ENCODE data around the gene HIVEP3.

HIVEP3 gene

DNA sequence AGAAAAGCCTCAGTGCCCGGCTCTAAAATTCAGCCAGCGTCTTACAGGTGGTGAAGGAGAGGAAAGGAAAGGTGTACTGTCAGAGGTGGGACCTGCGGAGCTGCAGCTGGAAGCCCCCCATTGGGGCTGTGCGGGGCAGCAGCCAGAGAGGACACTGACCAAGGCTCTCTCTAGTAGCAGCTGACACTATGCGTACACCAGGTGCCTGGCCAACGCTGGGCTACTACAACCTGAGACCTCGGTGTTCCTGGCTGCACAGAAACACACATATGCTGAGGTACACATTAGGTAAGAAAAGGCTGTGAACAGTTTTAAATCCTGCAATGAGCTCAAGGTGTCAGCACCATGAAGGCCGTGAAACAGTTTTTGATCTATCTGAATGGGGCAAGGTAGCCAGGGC lies 378.7 kb downstream of the HIVEP3 start:
- Histone ChIP-seq H4K20me1 (ENCODE audit: insufficient read depth) (no peaks in the 10 kb centered on the region), H3K4me1 (ENCODE audit: low read depth, poor library complexity, severe bottlenecking) (no peaks in the 10 kb centered on the region), H3K79me2 (ENCODE audit: insufficient read depth, low read depth) (no peaks in the 10 kb centered on the region), H3K27ac (no peak overlapping the region), H3K36me3 (ENCODE audit: insufficient read depth) (no peaks in the 10 kb centered on the region), H2AFZ (ENCODE audit: low read depth) (no peak overlapping the region), H3K4me3 (IDR thresholded peaks at IDR 0.05; ENCODE audit: insufficient read depth, low read depth, low read length) (no peak overlapping the region), H3K9ac (no peak overlapping the region), H3K27me3 (ENCODE audit: insufficient read depth, low read depth) (no peaks in the 10 kb centered on the region), H3K4me2 (no peak overlapping the region)
- TF ChIP-seq, protein P1, sequence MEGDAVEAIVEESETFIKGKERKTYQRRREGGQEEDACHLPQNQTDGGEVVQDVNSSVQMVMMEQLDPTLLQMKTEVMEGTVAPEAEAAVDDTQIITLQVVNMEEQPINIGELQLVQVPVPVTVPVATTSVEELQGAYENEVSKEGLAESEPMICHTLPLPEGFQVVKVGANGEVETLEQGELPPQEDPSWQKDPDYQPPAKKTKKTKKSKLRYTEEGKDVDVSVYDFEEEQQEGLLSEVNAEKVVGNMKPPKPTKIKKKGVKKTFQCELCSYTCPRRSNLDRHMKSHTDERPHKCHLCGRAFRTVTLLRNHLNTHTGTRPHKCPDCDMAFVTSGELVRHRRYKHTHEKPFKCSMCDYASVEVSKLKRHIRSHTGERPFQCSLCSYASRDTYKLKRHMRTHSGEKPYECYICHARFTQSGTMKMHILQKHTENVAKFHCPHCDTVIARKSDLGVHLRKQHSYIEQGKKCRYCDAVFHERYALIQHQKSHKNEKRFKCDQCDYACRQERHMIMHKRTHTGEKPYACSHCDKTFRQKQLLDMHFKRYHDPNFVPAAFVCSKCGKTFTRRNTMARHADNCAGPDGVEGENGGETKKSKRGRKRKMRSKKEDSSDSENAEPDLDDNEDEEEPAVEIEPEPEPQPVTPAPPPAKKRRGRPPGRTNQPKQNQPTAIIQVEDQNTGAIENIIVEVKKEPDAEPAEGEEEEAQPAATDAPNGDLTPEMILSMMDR (conservative IDR thresholded peaks at IDR 0.05; ENCODE audit: low read depth, low read length), result no peak

DNA sequence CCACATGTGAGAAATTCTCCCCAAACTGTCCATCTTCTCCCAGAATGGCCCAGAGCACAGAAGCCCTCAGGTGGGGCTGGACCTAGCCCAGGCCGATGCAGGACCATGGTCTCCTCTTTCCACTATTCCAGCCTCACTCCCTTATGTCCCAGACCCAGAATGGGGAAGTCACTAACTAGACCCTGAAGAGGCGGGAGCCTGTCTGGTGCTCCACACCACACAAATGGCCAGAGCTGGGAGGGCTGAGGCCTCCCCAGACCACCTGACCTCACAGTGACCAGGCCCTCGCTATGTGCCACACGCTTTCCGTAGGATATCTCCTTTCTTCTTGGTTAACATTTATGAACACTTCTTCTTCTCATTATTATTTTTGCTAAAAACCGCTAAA lies 379.3 kb downstream of the HIVEP3 start:
- TF ChIP-seq, protein P1 (conservative IDR thresholded peaks at IDR 0.05; ENCODE audit: low read depth, low read length), result no peak
- Histone ChIP-seq H3K27me3 (ENCODE audit: insufficient read depth, low read depth) (no peaks in the 10 kb centered on the region), H3K4me2 (no peak overlapping the region), H3K9ac (no peak overlapping the region), H3K36me3 (ENCODE audit: insufficient read depth) (no peaks in the 10 kb centered on the region), H3K4me3 (IDR thresholded peaks at IDR 0.05; ENCODE audit: insufficient read depth, low read depth, low read length) (no peak overlapping the region), H3K79me2 (ENCODE audit: insufficient read depth, low read depth) (no peaks in the 10 kb centered on the region), H3K27ac (no peak overlapping the region), H4K20me1 (ENCODE audit: insufficient read depth) (no peaks in the 10 kb centered on the region), H3K4me1 (ENCODE audit: low read depth, poor library complexity, severe bottlenecking) (no peaks in the 10 kb centered on the region), H2AFZ (ENCODE audit: low read depth) (no peak overlapping the region)

DNA sequence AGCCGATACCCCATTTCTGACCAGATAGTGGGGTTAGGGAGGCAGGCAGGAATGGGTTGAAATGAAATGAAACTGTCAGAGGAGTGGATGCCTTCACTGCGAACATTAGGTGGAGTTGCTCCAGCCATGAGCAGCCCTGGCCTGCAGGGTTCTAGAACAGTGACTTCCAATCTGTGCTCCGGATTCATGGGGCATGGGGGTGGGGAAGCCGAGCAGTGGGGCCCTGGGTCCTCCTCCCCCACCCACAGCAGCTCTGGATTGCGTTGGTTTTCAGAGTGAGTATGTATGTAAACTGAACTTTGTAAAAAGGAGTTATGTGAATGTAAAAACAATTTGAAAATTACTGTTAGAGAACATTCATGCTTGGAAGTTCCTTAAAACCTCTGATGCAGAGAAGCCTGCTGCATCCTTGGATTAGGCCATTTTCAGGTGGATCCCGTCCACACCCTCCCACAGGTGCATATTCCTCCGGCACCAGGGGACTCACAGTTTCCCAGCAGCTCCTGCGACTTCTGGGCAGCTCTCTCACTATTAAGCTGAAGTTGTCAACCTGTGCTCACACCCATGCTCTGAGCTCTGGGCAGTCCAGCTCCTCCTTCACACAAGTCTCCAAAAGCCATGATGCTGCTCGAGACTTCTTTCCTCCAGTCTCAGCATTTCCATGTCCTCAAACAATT lies 379.8 kb downstream of the HIVEP3 start:
- Histone ChIP-seq H2AFZ (ENCODE audit: low read depth) (no peak overlapping the region), H3K36me3 (ENCODE audit: insufficient read depth) (no peaks in the 10 kb centered on the region), H3K4me2 (no peak overlapping the region), H3K4me3 (IDR thresholded peaks at IDR 0.05; ENCODE audit: insufficient read depth, low read depth, low read length) (no peak overlapping the region), H3K27me3 (ENCODE audit: insufficient read depth, low read depth) (no peaks in the 10 kb centered on the region), H3K4me1 (ENCODE audit: low read depth, poor library complexity, severe bottlenecking) (no peaks in the 10 kb centered on the region), H3K9ac (no peak overlapping the region), H3K27ac (no peak overlapping the region), H3K79me2 (ENCODE audit: insufficient read depth, low read depth) (no peaks in the 10 kb centered on the region), H4K20me1 (ENCODE audit: insufficient read depth) (no peaks in the 10 kb centered on the region)
- TF ChIP-seq, protein P1 (conservative IDR thresholded peaks at IDR 0.05; ENCODE audit: low read depth, low read length), result no peak

DNA sequence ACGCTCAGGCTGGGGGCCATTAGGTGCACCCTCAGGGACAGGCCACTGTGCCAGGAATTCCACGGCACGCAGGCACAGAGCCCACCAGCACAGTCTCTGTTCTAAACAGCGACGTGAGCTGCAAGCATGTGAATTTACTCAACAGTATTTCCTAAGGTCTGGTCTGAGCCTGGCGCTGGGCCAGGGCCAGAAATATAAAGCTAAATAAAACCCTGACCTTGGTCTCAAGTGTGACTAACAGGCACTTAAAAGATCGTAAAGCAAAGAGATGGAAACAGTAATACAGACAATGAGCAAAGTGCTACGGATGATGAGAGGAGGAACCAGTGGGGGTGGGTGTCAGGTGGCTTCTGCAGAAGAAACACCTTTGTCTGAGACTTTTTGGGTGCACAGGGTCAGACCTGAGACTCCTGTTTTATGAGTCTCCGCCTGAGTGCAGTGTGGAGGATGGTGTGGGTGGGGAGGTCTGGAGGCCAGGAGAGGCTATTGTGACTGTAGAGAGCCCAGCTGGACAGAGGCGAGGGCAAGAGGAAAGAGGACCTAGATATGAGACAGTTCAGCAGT lies 380.9 kb downstream of the HIVEP3 start:
- Histone ChIP-seq H4K20me1 (ENCODE audit: insufficient read depth) (no peaks in the 10 kb centered on the region), H3K4me3 (IDR thresholded peaks at IDR 0.05; ENCODE audit: insufficient read depth, low read depth, low read length) (no peak overlapping the region), H3K36me3 (ENCODE audit: insufficient read depth) (no peaks in the 10 kb centered on the region), H3K27ac (no peak overlapping the region), H2AFZ (ENCODE audit: low read depth) (no peak overlapping the region), H3K4me2 (no peak overlapping the region), H3K27me3 (ENCODE audit: insufficient read depth, low read depth) (no peaks in the 10 kb centered on the region), H3K9ac (no peak overlapping the region), H3K79me2 (ENCODE audit: insufficient read depth, low read depth) (no peaks in the 10 kb centered on the region), H3K4me1 (ENCODE audit: low read depth, poor library complexity, severe bottlenecking) (no peaks in the 10 kb centered on the region)
- TF ChIP-seq, protein P1 (conservative IDR thresholded peaks at IDR 0.05; ENCODE audit: low read depth, low read length), result no peak

Measured in KMS-11 (cell line).